GDM1 (cell line): ENCODE results near the gene YWHAB.
"Not testable (repeated sequence)": the region's sequence is repeated elsewhere in the genome, so short reads cannot be mapped to it uniquely, and the experiment has no call there.

Experiments
- DNase-seq: peaks from one replicate; lab custom pipeline; 2025; lab: John Stamatoyannopoulos, UW

YWHAB gene

DNA sequence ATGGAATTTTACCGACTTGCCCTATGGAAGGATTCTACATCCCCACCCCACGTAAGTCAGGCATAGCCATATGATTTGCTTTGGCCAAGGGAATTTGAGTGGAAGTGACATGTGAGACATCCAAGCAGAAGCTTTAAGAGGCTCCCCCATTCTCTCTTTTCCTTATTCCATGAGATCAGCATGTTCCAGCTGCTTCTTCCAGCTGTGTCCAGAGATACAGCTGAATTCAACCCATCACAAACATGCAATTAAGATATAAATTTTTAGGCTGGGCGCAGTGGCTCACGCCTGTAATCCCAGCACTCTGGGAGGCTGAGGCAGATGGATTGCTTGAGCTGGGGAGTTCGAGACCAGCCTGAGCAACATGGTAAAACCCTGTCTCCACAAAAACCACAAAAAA lies 16.0 kb upstream of the YWHAB start:
- DNase-seq, result no peak

DNA sequence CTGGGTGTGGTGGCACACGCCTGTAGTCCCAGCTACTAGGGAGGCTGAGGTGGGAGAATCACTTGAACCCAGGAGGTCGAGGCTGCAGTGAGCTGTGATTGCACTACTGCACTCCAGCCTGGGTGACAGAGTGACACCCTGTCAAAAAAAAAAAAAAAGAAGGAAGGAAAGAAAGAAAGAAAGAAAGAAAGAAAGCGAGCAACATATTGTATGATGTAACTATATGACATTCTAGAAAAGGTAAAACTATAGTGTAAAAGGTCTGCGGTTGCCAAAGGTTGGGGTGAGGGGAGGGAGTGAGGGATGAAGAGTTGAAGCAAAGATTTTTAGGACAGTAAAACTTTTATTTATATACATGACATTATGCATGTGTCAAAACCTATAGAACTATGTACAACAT lies 3.1 kb upstream of the YWHAB start:
- DNase-seq, result not testable (repeated sequence)

DNA sequence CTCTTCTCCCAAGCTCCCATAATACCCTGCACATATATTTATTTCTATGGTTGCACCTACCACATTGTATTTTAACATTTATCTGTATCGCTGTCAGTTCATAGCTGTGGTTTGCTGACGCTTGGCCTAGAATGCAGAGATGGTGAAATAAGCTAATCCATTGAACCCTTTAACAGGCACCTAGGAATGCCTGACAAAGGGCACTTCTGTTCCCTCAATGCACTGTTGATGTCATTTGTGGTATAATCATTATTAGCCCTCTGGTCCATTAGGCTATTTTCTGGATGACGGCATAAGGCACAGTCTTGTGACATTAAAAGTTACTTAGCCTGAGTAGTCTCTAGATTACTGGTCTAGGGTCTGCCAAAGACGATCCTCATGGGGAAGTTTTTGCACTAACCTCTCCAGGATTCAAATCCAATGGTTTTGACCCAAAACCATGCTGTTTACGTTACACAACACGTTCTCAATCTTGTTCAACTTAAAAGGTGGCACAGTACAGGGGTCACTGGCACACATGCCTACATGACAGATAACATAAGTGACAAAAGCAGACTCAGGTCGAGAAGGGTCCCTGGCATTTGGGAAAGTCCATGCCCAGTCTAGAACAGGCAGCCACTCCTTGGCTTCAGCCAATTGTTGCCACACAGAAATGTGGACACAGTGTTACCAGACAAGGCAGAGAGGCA lies 2.1 kb upstream of the YWHAB start:
- DNase-seq, result no peak

DNA sequence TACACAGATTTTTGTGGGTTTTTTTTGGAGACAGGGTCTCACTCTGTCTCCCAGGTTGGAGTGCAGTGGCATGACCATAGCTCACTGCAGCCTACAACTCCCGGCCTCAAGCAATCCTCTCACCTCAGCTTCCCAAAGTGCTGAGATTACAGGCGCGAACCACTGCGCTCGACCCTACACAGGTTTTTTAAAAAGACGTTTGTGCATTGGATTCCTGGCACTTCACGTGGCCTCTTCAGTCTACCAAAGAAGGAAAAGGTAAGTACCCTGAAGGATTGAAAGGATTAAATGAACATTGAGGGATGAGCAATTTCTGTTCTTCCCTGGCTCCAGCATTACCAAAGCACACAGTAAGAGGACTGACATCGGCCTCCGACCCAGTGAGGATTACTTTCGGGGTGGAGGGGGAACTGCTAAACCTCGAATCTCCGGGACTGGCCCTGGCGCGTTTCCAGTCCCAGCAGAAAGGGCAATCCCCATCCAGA lies 556 bp upstream of the YWHAB start:
- no peak for DNase-seq

DNA sequence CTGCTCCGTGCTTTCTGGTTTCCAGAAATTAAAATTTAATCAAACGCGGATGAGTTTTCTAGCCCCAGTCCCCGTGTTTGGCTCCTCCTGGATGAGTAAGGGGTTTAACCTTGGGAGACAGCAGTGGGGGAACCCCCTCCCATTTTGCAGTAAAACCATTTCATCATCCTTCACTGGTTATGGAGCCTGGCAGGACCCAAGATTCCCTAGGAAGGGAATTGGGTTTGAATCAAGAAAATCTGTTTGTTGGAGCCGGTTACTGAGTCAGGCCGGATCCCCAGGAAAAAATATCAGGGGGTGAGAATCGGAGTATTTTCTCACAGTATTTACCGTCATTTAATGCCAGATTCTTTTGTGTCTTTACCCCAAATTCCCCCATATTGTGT lies 754 bp downstream of the YWHAB start:
- DNase-seq, result no peak

DNA sequence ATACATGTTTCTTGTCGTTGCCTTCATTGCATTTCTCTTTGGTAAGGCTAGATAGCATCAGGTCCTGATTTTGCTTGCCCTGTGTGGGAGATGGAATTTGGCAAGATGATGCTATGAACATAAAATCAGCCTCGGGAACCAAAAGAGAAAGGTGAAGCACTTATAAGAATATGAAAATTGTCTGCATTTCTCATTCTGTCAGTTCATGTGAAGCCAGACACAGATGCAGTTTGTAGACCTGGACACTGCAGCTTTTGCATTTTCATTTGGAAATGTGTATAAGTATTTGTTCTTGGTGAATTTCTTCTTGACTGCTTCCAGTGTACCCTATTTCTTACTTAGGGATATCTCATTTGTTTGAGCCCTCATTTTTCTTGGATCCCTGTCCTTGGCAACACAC lies 1.3 kb downstream of the YWHAB start:
- no peak for DNase-seq

DNA sequence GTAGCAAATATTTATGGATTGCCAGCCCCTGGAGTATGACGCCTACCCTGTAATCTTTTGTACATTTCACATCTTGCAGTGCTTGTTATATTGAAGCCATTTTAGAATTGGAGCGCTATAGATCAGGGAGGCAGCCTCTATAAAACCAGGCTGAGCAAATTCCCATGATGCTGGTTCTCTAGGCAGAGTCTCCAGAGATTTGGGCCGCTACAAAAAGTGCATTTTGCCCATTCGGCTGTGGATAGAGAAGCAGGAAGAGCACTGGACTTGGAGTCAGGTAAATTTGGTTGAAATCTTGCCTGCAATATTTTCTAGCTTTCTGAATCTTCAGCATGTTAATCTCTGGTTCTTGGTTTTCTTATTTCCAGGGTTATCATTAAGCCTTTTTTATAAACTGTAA lies 2.0 kb downstream of the YWHAB start:
- no peak for DNase-seq

DNA sequence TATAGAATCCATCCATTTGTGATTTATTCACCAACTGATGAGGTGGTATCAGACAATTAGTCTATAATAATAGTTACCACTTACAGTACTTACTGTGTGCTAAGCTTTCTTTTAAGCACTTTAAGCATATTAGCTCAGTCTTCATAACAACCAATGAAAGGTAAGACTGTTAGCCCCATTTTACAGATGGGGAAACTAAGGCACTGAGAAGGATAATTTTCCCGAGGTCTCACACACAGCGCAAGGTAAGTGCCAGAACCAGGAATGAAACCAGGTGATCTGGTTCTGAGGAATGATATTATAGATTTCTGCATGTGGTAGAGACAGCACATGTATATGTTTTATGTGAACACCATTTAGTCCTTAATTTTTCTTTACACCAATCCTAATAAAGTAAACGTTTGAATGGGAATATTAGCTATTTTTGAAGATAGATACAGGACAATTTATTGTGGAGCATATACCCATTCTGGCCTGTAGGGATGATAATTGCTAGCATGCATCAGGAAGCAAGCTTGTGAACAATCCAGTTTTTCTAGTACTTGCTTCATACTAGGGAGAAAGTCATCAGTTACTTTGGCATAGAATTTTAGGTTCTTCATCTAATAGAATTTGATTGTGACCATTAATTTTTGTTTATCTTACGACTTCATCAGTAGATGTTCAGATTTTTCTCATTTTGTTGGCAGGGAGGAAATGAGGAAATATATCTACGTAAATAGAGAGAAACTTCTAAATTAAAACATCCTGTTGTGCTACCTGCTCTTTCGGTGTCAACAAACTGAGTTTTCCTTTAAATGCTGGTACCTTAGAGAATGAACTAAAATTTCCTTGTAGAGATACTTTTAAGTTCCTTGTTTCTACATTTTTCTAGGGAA lies 3.0 kb downstream of the YWHAB start:
- no peak for DNase-seq

DNA sequence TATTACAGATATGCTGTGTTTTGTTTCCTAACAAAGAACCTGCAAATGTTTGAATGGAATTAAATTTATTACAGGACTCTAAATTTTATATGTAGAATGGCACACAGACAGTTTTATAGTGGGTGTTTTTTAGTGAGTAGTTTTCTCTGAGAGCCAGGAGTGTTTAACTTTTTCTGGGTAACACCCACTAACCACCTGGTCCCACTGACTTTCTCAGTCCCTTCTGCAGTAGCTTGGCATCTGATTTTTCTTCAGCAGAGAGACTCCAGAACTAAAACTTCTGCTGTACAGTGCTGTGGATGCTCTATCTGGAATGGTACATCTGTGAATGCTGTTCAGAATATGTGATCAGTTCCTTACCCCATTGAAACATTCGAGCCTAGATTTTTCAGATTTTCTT lies 6.3 kb downstream of the YWHAB start:
- no peak for DNase-seq

DNA sequence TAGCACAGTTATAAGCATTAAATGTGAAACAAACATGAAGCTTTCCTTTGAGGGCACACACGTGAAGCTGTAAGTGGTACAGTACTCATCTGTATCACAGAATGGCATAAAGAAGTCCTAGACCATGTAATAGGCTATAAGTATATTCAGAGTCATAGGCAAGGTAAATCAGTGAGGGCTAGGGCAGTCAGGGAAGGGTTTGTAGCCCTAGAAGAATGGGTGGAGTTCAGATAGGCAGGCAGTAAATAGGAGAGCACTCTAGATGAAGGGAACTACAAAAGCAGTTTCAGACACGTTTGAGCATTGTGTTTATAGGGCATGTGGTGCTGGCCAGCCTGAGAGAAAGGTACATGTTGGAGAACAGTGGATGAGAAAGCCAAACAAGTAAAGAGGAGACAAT lies 9.5 kb downstream of the YWHAB start:
- DNase-seq, result no peak

DNA sequence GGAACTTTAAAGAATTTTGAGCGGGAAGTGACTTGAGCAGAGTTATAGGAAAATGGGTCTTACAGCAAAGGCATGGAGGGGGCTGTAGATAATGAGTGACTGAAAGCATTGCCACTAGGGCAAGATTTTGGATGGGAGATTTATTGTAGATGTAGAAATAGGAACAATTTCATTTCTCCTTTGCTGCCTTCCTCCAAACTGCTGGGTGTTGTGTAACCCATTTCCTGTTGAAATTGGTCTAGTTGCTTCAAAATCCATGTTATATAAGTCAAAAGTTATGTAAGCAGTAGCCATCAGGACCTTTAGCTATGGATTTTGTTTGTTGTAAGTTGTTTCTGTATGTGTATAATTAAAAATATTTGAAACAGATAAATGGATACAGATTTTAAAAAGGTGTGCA lies 11.1 kb downstream of the YWHAB start:
- DNase-seq, result no peak

DNA sequence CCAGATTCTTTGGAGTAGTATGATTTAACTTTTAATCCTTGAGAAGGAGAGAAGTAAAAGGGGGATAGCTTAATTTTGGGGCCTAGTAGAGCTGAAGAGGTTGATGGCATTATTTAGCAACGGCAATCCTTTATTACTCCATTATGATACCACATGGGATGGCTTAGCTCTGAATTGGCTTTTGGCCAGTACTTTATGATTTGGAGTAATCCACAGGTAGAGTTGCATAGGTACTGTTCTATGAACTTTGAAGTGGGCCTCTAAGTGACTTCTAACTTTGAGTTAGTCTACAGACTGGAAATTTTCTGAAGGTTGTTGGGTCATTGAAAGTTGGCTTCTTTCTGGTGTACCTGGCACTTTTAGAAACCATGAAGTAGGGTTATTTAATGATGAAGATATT lies 11.6 kb downstream of the YWHAB start:
- DNase-seq, result no peak

DNA sequence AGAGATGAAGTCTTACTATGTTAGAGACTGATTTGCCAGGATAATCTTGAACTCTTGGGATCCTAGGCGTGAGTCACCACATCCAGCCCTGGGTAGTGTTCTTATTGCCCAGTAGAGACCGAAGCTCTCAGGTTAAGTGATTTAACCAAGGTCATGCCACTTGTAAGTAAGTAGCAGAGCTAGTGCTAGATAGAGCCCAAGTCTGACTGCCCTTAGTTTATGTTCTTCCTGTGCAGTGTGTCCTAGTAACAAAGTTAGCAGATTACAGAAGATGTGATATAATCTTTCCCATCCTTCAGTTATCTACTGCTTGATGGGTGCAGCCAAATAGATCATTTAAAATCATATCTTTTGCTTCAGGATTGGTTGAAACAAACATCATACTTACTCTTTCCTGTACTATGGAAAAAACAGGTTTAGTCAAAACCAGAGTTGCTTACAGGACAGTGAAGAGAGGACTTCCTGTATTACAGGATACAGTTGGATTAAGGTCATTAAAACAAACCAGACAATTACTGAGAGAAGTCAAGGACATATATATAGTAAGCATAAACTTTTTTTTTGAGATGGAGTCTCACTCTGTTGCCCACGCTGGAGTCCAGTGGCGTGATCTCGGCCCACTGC lies 14.8 kb downstream of the YWHAB start:
- no peak for DNase-seq

DNA sequence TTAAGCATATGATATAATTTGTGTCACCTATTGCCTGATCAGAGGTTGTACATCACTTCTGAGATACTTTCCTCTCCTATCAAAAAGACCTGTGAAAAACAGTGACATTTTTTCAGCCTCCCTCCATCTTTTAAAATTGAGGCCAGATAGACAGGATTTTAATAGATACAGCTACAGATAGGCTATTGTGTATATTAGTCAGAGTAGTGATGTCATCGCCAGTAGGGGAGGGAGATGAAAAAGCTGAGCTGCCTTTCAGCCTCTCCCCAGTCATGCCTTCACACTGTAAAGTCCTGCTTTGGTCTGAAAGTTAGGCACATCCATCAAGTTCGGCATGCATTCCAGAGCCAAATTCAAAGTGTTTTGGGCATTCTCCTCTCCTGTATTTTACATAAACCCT lies 16.5 kb downstream of the YWHAB start:
- DNase-seq, result no peak

DNA sequence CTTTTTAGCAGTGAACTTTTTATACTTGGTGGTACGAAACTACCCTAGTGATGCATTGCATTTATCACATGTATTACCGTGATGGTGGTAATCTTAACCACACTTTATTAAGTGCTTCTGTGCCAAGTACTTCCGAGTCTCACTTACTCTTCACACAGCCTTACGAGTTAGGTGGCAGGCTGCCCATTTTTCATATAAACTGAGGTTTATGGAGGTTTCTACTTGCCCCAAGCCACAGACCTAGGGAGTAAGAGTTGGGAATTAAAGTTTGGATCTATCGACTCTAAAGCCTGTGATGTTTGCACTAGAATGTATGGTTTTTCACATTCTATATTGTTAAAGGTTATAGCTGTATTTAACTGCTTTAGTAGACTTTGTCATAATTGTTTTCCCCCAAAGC lies 18.9 kb downstream of the YWHAB start:
- DNase-seq, result no peak

DNA sequence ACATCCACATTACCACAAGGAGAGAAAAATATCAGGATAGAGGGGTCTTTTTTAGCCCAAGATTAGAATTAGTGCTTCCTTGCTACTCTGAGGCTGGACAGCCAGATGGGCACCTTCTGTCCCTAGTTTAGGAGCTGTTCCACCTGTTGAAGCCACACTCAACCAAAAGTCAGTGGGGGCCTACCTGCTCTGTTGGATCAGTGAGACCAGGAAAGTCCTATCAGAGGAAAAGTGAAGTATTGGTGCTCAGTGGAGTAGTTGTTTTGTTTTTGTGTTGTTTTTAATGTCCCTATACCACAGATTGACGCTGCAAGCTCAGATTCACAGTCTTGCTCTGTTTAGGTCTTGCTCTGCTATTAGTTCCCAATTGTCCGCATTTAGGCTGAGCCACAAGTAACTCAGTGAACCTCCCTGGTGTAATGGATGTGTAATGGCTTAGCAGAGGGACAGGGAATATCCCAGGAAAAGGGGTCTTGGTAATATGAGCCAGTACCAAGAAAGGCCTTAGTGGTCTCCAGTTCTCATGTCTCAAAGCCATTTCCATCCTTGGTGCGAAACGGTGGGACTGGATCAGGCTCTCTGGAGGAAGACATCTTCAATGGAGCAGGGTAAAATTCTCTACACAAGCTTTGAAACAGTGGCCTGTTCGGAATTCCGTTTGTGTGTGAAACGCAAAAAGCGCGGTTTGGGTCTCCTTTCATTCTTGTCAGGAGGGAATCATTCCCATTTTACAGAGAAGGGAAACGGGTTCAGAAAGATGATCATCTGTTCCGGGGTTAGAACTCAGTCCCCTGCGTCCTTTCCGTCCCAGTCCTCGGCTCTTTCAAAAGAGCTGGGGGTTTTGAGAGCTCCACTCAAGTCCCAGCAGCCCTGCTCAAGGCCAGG lies 23.7 kb downstream of the YWHAB start:
- DNase-seq, result no peak

DNA sequence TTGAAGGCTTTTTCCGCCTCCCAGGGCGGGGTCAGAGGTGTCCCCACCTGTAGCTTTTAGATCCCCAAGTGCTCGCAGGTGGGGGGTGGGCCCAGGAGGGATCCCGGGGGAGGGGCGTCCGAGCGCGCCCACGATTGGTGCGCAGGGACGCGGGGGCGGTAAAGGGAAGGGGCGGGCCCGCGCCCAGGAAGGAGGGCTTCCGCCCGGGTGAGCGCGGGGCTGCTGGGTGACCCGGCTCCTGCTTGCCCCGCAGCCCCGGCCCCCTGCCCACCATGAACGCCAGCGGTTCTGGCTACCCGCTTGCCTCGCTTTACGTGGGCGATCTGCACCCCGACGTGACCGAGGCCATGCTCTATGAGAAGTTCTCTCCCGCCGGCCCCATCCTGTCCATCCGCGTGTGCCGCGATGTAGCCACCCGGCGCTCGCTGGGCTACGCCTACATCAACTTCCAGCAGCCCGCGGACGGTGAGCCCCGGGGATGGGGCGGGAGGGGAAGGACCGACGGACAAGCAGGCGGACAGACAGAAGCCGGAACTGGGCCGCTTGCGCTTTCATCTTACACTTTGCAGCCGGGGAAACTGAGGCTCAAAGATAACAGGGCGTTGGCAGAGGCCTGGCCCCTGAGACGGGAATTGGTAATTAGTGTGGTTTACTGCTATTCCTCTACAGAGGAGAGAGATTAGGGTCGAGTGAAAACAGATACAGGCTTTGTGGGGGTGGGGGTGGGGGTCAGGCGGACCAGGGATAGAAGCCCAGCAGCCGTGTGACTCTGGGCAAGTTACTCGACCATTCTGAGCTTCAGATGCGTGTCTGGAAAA lies 24.6 kb downstream of the YWHAB start, which contains the start of gene PABPC1L:
TSS of gene PABPC1L (plus strand) at position 189 of the 818 bp plus-strand sequence. CDS start at position 273, 84 bp downstream.
- DNase-seq, result no peak

DNA sequence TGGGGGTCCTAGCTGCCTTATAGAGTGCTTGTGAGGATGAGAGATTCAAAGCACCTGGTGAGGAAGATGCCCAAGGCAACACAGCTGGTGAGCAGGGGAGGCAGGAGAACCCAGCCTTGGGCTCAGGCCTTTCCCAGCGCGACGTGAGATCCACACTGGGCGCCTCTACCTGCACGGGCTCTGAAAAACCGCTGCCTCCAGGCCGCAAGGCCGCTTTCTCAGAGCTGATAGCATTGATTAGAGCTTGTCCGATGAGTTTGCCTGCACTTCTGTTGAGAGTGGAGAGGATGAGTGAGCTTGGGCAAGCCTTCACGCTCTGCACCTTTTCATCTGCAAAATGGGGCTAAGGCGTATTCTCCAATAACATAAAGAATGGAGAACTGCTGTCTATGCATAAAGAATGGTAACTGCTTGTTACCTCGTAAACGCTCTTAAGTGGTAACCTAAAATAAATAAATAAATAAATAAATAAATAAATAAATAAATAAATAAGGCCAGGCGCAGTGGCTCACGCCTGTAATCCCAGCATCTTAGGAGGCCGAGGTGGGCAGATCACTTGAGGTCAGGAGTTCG lies 25.3 kb downstream of the YWHAB start:
- no peak for DNase-seq

DNA sequence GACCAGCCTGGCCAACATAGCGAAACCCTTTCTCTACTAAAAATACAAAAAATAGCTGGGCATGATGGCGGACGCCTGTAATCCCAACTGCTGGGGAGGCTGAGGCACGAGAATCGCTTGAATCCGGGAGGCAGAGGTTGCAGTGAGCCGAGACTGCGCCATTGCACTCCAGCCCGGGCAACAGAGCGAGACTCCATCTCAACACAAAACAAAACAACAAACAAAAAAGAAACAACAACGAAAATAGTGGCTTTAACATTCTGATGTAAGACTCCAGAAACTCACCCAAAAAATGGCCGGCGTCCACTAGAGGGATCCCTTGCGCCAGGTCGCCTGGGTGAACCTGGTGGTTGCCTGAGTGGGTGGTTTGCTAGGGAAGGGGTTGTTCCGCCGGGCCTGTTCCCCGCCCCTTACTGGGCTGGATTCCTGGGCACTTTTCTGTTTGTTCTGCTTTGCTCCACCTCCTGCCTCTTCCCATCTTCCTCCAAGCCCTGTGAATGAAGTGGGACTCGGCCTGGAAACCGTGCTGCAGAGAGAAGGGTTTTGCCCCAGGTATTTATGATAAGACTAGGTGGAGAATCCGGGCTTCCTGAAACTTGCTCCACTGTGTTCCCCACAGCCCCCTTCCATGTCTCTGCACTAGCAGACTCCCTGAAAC lies 25.9 kb downstream of the YWHAB start:
- no peak for DNase-seq

DNA sequence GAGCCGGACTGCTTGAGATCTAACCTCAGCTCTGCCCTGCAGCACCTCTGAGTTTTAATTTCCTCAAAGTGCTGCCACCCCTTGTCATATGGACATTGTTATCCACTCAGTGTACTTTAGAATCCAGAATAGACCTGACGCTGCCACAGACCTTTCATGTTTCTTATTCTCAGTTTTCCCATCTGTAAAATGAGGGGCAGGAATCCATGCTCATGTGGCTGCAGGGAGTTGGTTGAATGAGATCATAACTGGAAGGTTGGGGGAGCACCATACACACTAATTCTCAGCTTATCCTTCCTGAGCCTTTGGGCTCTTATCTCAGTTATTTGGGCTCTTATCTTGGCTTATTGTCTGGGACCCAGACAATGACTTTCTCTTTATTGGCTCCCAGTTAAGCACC lies 26.7 kb downstream of the YWHAB start:
- DNase-seq, result no peak
